Osteocyte (in vitro differentiated cells): ENCODE measurements around the gene CEMIP. TPM values are rescaled to one million over a fixed set of nuclear protein-coding genes. Genes with fewer than 3 reads are reported as not detected.
A peak's percentile ranks its signal among the peaks of the same experiment; 100 is the strongest.

ENCODE experiments used
- DNase-seq: peaks from one replicate; pipeline ENCODE4 v3.0.0; 2021; ENCODE audit warnings: mixed read lengths; ENCODE audit not compliant: unreplicated experiment; ENCODE audit errors: extremely low spot score
- H3K27ac Mint-ChIP-seq: one replicate; pipeline ENCODE4 v1.8.0; 2021; ENCODE audit warnings: mild to moderate bottlenecking, mixed read lengths; ENCODE audit not compliant: unreplicated experiment
- H3K27me3 Mint-ChIP-seq: one replicate; pipeline ENCODE4 v1.8.0; 2021; ENCODE audit warnings: mixed read lengths; ENCODE audit not compliant: unreplicated experiment
- H3K36me3 Mint-ChIP-seq: one replicate; pipeline ENCODE4 v1.8.0; 2021; ENCODE audit warnings: mixed read lengths; ENCODE audit not compliant: unreplicated experiment
- H3K4me1 Mint-ChIP-seq: one replicate; pipeline ENCODE4 v1.8.0; 2021; ENCODE audit warnings: mixed read lengths; ENCODE audit not compliant: unreplicated experiment
- H3K4me3 Mint-ChIP-seq: one replicate; pipeline ENCODE4 v1.8.0; 2021; ENCODE audit warnings: mild to moderate bottlenecking, moderate library complexity, mixed read lengths; ENCODE audit not compliant: unreplicated experiment
- H3K9me3 Mint-ChIP-seq: one replicate; pipeline ENCODE4 v1.8.0; 2021; ENCODE audit warnings: mixed read lengths; ENCODE audit not compliant: unreplicated experiment
- CTCF ChIP-seq: fragments of 200-600 bp; sonication (generic); IDR thresholded peaks from 2 replicates; pipeline ENCODE4 v1.5.0; 2021; ENCODE audit warnings: antibody characterized with exemption, mild to moderate bottlenecking, moderate library complexity
- total RNA-seq: library from RNA; stranded (reverse); gene quantifications from 2 replicates; pipeline ENCODE4 v1.2.1, GENCODE V29; 2021

Gene CEMIP
- total RNA-seq, 1 donor from 2014 or later: 445 TPM

GRCh38 chr15:80895091-80895490 lies 115.9 kb downstream of the CEMIP start:
- no peaks in the 10 kb centered on the region for H3K9me3 Mint-ChIP-seq
- DNase-seq: no peak
- H3K36me3 Mint-ChIP-seq: peaks cover 81% of the 10 kb centered on the region
- H3K27me3 Mint-ChIP-seq: no peaks in the 10 kb centered on the region
- no peak overlapping the region for H3K4me3 Mint-ChIP-seq
- H3K27ac Mint-ChIP-seq: peak overlapping the region; percentile 64
- TF ChIP-seq CTCF: no peak
- H3K4me1 Mint-ChIP-seq: peaks cover 51% of the 10 kb centered on the region

GRCh38 chr15:80895965-80896364 lies 116.8 kb downstream of the CEMIP start:
- no peak for DNase-seq
- Mint-ChIP-seq H3K9me3 (no peaks in the 10 kb centered on the region), H3K36me3 (peaks cover 78% of the 10 kb centered on the region), H3K4me3 (no peak overlapping the region), H3K4me1 (peaks cover 49% of the 10 kb centered on the region), H3K27ac (peak overlapping the region; percentile 64), H3K27me3 (no peaks in the 10 kb centered on the region)
- no peak for TF ChIP-seq CTCF

GRCh38 chr15:80898040-80898439 lies 118.9 kb downstream of the CEMIP start:
- no peak for DNase-seq
- Mint-ChIP-seq H3K27ac (no peak overlapping the region), H3K4me1 (peaks cover 48% of the 10 kb centered on the region), H3K36me3 (peaks cover 81% of the 10 kb centered on the region), H3K9me3 (no peaks in the 10 kb centered on the region), H3K4me3 (no peak overlapping the region), H3K27me3 (no peaks in the 10 kb centered on the region)
- TF ChIP-seq CTCF: no peak

GRCh38 chr15:80902298-80902801 lies 123.2 kb downstream of the CEMIP start:
- Mint-ChIP-seq H3K27me3 (no peaks in the 10 kb centered on the region), H3K4me1 (peaks cover 65% of the 10 kb centered on the region), H3K9me3 (no peaks in the 10 kb centered on the region), H3K36me3 (peaks cover 78% of the 10 kb centered on the region), H3K4me3 (no peak overlapping the region), H3K27ac (peak overlapping the region; percentile 18)
- no peak for DNase-seq
- TF ChIP-seq CTCF: no peak

GRCh38 chr15:80904998-80905397 lies 125.8 kb downstream of the CEMIP start:
- Mint-ChIP-seq H3K36me3 (peaks cover 85% of the 10 kb centered on the region), H3K27ac (peak overlapping the region; percentile 32), H3K4me3 (no peak overlapping the region), H3K9me3 (no peaks in the 10 kb centered on the region), H3K4me1 (peaks cover 45% of the 10 kb centered on the region), H3K27me3 (no peaks in the 10 kb centered on the region)
- no peak for TF ChIP-seq CTCF
- DNase-seq: no peak
